Smooth muscle cell of the brain vasculature (primary cell): Measurements from ENCODE around the gene UNC45B.
"Not testable (repeated sequence)": the region's sequence is repeated elsewhere in the genome, so short reads cannot be mapped to it uniquely, and the experiment has no call there.

Source experiments
- DNase-seq: peaks from one replicate; pipeline ENCODE4 v3.0.0-alpha.2; 2012; ENCODE audit warnings: low read depth, low spot score

Gene UNC45B

GRCh38 chr17:35141681-35142466, 5.7 kb upstream of the UNC45B start, which contains the start of gene NLE1:
Gene NLE1 (minus strand): TSS chr17:35142303. CDS start chr17:35142275, 28 bp downstream.
- DNase-seq = peak; percentile 47

GRCh38 chr17:35142467-35142796, 5.2 kb upstream of the UNC45B start:
- DNase-seq = no peak

GRCh38 chr17:35144840-35145239, 2.8 kb upstream of the UNC45B start:
- no peak for DNase-seq

GRCh38 chr17:35146214-35146833, 1.3 kb upstream of the UNC45B start:
- DNase-seq = no peak

GRCh38 chr17:35148144-35148543, 527 bp downstream of the UNC45B start:
- DNase-seq = no peak

- no peak for DNase-seq
Observed at GRCh38 chr17:35149941-35150340, 2.3 kb downstream of the UNC45B start.

- DNase-seq = not testable (repeated sequence)
Observed at GRCh38 chr17:35151080-35151479, 3.5 kb downstream of the UNC45B start.

- DNase-seq = no peak
Observed at GRCh38 chr17:35152421-35153140, 5.0 kb downstream of the UNC45B start.

- DNase-seq = no peak
Observed at GRCh38 chr17:35154196-35155165, 6.9 kb downstream of the UNC45B start.

GRCh38 chr17:35155246-35155645, 7.6 kb downstream of the UNC45B start:
- no peak for DNase-seq

- no peak for DNase-seq
Observed at GRCh38 chr17:35159940-35160339, 12.3 kb downstream of the UNC45B start.

GRCh38 chr17:35160354-35161201, 13.0 kb downstream of the UNC45B start:
- DNase-seq = no peak

- DNase-seq = no peak
Observed at GRCh38 chr17:35161281-35161761, 13.7 kb downstream of the UNC45B start.

- DNase-seq = no peak
Observed at GRCh38 chr17:35162755-35163154, 15.1 kb downstream of the UNC45B start.

GRCh38 chr17:35163886-35164285, 16.3 kb downstream of the UNC45B start:
- no peak for DNase-seq

- no peak for DNase-seq
Observed at GRCh38 chr17:35164716-35165115, 17.1 kb downstream of the UNC45B start.

- no peak for DNase-seq
Observed at GRCh38 chr17:35166526-35166925, 18.9 kb downstream of the UNC45B start.

GRCh38 chr17:35167046-35167445, 19.4 kb downstream of the UNC45B start:
- no peak for DNase-seq

GRCh38 chr17:35167666-35168065, 20.0 kb downstream of the UNC45B start:
- no peak for DNase-seq

- no peak for DNase-seq
Observed at GRCh38 chr17:35169835-35170363, 22.3 kb downstream of the UNC45B start.
